ENCODE data around the gene SIGLEC5.

The SIGLEC5 gene

GRCh38 chr19:51607920-51608562 is 22.2 kb downstream of the SIGLEC5 start:
- intact Hi-C loops (cut with micrococcal nuclease) = loop anchor here (1.0 to 5.0 kb wide), 3 partner anchors 49 to 136 kb away; no protein-coding TSS in a partner anchor

GRCh38 chr19:51607077-51607476 is 23.1 kb downstream of the SIGLEC5 start:
- Mint-ChIP-seq H3K36me3 (ENCODE audit: low read depth) (peaks cover 10% of the 10 kb centered on the region), H3K4me1 (ENCODE audit: low read depth) (peaks cover 15% of the 10 kb centered on the region), H3K27me3 (peaks cover 43% of the 10 kb centered on the region), H3K9me3 (no peaks in the 10 kb centered on the region), H3K27ac (no peak overlapping the region), H3K4me3 (no peak overlapping the region)
- intact Hi-C loops (cut with micrococcal nuclease) = loop anchor here (5.0 kb wide), 2 partner anchors 55 to 135 kb away; no protein-coding TSS in a partner anchor

More at GRCh38 chr19:51607920-51608562, 22.2 kb downstream of the SIGLEC5 start:
- Mint-ChIP-seq H3K36me3 (ENCODE audit: low read depth) (peaks cover 20% of the 10 kb centered on the region), H3K9me3 (no peaks in the 10 kb centered on the region), H3K27ac (no peak overlapping the region), H3K4me3 (no peak overlapping the region), H3K27me3 (peaks cover 34% of the 10 kb centered on the region), H3K4me1 (ENCODE audit: low read depth) (peaks cover 15% of the 10 kb centered on the region)

- intact Hi-C loops (cut with micrococcal nuclease) = no loop called here
- H3K36me3 Mint-ChIP-seq (ENCODE audit: low read depth) = no peaks in the 10 kb centered on the region
- no peak overlapping the region for H3K27ac Mint-ChIP-seq
- H3K4me1 Mint-ChIP-seq (ENCODE audit: low read depth) = peaks cover 15% of the 10 kb centered on the region
- H3K4me3 Mint-ChIP-seq = no peak overlapping the region
- H3K9me3 Mint-ChIP-seq = no peaks in the 10 kb centered on the region
- H3K27me3 Mint-ChIP-seq = peaks cover 70% of the 10 kb centered on the region
Measured at GRCh38 chr19:51602189-51602854, 27.9 kb downstream of the SIGLEC5 start.

- Mint-ChIP-seq H3K4me1 (ENCODE audit: low read depth) (peaks cover 8% of the 10 kb centered on the region), H3K36me3 (ENCODE audit: low read depth) (no peaks in the 10 kb centered on the region), H3K27me3 (peaks cover 65% of the 10 kb centered on the region), H3K4me3 (no peak overlapping the region), H3K27ac (no peak overlapping the region), H3K9me3 (no peaks in the 10 kb centered on the region)
- intact Hi-C loops (cut with micrococcal nuclease) = no loop called here
Measured at GRCh38 chr19:51600940-51601580, 29.1 kb downstream of the SIGLEC5 start.

GRCh38 chr19:51599084-51599483 is 31.1 kb downstream of the SIGLEC5 start:
- H3K9me3 Mint-ChIP-seq = no peaks in the 10 kb centered on the region
- H3K27me3 Mint-ChIP-seq = peaks cover 54% of the 10 kb centered on the region
- peaks cover 28% of the 10 kb centered on the region for H3K4me1 Mint-ChIP-seq (ENCODE audit: low read depth)
- intact Hi-C loops (cut with micrococcal nuclease) = no loop called here
- peaks cover 6% of the 10 kb centered on the region for H3K36me3 Mint-ChIP-seq (ENCODE audit: low read depth)
- no peak overlapping the region for H3K27ac Mint-ChIP-seq
- no peak overlapping the region for H3K4me3 Mint-ChIP-seq

- peaks cover 35% of the 10 kb centered on the region for H3K4me1 Mint-ChIP-seq (ENCODE audit: low read depth)
- peaks cover 51% of the 10 kb centered on the region for H3K27me3 Mint-ChIP-seq
Measured at GRCh38 chr19:51598159-51598915, 31.9 kb downstream of the SIGLEC5 start.

GRCh38 chr19:51595190-51596175 is 34.7 kb downstream of the SIGLEC5 start:
- peaks cover 33% of the 10 kb centered on the region for H3K4me1 Mint-ChIP-seq (ENCODE audit: low read depth)
- H3K36me3 Mint-ChIP-seq (ENCODE audit: low read depth) = peaks cover 6% of the 10 kb centered on the region
- peak overlapping the region; percentile 87 for H3K27ac Mint-ChIP-seq
- peak overlapping the region; percentile 94 for H3K4me3 Mint-ChIP-seq
- intact Hi-C loops (cut with micrococcal nuclease) = no loop called here
- H3K9me3 Mint-ChIP-seq = no peaks in the 10 kb centered on the region
- peaks cover 25% of the 10 kb centered on the region for H3K27me3 Mint-ChIP-seq

More at GRCh38 chr19:51598159-51598915, 31.9 kb downstream of the SIGLEC5 start:
- H3K27ac Mint-ChIP-seq = no peak overlapping the region
- H3K4me3 Mint-ChIP-seq = no peak overlapping the region
- H3K36me3 Mint-ChIP-seq (ENCODE audit: low read depth) = peaks cover 6% of the 10 kb centered on the region
- H3K9me3 Mint-ChIP-seq = no peaks in the 10 kb centered on the region
- intact Hi-C loops (cut with micrococcal nuclease) = no loop called here

GRCh38 chr19:51594774-51595109 is 35.5 kb downstream of the SIGLEC5 start:
- Mint-ChIP-seq H3K4me3 (peak overlapping the region; percentile 94), H3K4me1 (ENCODE audit: low read depth) (peaks cover 33% of the 10 kb centered on the region), H3K36me3 (ENCODE audit: low read depth) (peaks cover 6% of the 10 kb centered on the region), H3K27ac (peak overlapping the region; percentile 87), H3K9me3 (no peaks in the 10 kb centered on the region), H3K27me3 (peaks cover 17% of the 10 kb centered on the region)
- intact Hi-C loops (cut with micrococcal nuclease) = loop anchor here (1.0 kb wide), 1 partner anchor 23 kb away; the partner anchor contains the start of gene ZNF175

- peak overlapping the region; percentile 87 for H3K27ac Mint-ChIP-seq
- H3K36me3 Mint-ChIP-seq (ENCODE audit: low read depth) = peaks cover 10% of the 10 kb centered on the region
- peak overlapping the region; percentile 94 for H3K4me3 Mint-ChIP-seq
- peaks cover 13% of the 10 kb centered on the region for H3K27me3 Mint-ChIP-seq
- intact Hi-C loops (cut with micrococcal nuclease) = loop anchor here (1.0 kb wide), 1 partner anchor 23 kb away; the partner anchor contains the start of gene ZNF175
- no peaks in the 10 kb centered on the region for H3K9me3 Mint-ChIP-seq
- peaks cover 33% of the 10 kb centered on the region for H3K4me1 Mint-ChIP-seq (ENCODE audit: low read depth)
Measured at GRCh38 chr19:51593969-51594773, 36.0 kb downstream of the SIGLEC5 start.

GRCh38 chr19:51593138-51593890 is 36.9 kb downstream of the SIGLEC5 start:
- H3K4me3 Mint-ChIP-seq = peak overlapping the region; percentile 94
- H3K4me1 Mint-ChIP-seq (ENCODE audit: low read depth) = peaks cover 33% of the 10 kb centered on the region
- intact Hi-C loops (cut with micrococcal nuclease) = no loop called here
- H3K36me3 Mint-ChIP-seq (ENCODE audit: low read depth) = peaks cover 10% of the 10 kb centered on the region
- H3K9me3 Mint-ChIP-seq = peaks cover 1% of the 10 kb centered on the region
- peaks cover 7% of the 10 kb centered on the region for H3K27me3 Mint-ChIP-seq
- H3K27ac Mint-ChIP-seq = peak overlapping the region; percentile 87

GRCh38 chr19:51592521-51592920 is 37.7 kb downstream of the SIGLEC5 start:
- no peak overlapping the region for H3K27ac Mint-ChIP-seq
- peaks cover 33% of the 10 kb centered on the region for H3K4me1 Mint-ChIP-seq (ENCODE audit: low read depth)
- intact Hi-C loops (cut with micrococcal nuclease) = no loop called here
- H3K4me3 Mint-ChIP-seq = no peak overlapping the region
- H3K27me3 Mint-ChIP-seq = peaks cover 7% of the 10 kb centered on the region
- peaks cover 9% of the 10 kb centered on the region for H3K9me3 Mint-ChIP-seq
- peaks cover 17% of the 10 kb centered on the region for H3K36me3 Mint-ChIP-seq (ENCODE audit: low read depth)

- Mint-ChIP-seq H3K4me3 (no peak overlapping the region), H3K36me3 (ENCODE audit: low read depth) (peaks cover 38% of the 10 kb centered on the region), H3K4me1 (ENCODE audit: low read depth) (peaks cover 33% of the 10 kb centered on the region), H3K27ac (no peak overlapping the region), H3K27me3 (no peaks in the 10 kb centered on the region), H3K9me3 (peaks cover 28% of the 10 kb centered on the region)
- intact Hi-C loops (cut with micrococcal nuclease) = no loop called here
Measured at GRCh38 chr19:51590441-51590840, 39.8 kb downstream of the SIGLEC5 start.

Measured in dendritic cell treated with granulocyte-macrophage colony-stimulating factor and Interleukin-4, amounts not matched to agents 40 ng/mL and 50 ng/mL, for 4 days (primary cell).